B cell (primary cell): Measurements from ENCODE around the gene DECR2.

Experiments used
- EZH2 ChIP-seq: IDR thresholded peaks from 2 replicates; pipeline ENCODE4 v1.6.1; 2012; ENCODE audit warnings: borderline replicate concordance, low read depth, mild to moderate bottlenecking, moderate library complexity, low read length; ENCODE audit not compliant: insufficient read depth, poor library complexity, severe bottlenecking
- TF ChIP-seq, protein P1 (sequence below): fragments of 200-600 bp; IDR thresholded peaks from one replicate; pipeline ENCODE4 v1.8.0; 2022; ENCODE audit warnings: antibody characterized with exemption, mild to moderate bottlenecking

GRCh38 chr16:456891-457483, 55.3 kb downstream of the DECR2 start:
- TF ChIP-seq, protein P1, sequence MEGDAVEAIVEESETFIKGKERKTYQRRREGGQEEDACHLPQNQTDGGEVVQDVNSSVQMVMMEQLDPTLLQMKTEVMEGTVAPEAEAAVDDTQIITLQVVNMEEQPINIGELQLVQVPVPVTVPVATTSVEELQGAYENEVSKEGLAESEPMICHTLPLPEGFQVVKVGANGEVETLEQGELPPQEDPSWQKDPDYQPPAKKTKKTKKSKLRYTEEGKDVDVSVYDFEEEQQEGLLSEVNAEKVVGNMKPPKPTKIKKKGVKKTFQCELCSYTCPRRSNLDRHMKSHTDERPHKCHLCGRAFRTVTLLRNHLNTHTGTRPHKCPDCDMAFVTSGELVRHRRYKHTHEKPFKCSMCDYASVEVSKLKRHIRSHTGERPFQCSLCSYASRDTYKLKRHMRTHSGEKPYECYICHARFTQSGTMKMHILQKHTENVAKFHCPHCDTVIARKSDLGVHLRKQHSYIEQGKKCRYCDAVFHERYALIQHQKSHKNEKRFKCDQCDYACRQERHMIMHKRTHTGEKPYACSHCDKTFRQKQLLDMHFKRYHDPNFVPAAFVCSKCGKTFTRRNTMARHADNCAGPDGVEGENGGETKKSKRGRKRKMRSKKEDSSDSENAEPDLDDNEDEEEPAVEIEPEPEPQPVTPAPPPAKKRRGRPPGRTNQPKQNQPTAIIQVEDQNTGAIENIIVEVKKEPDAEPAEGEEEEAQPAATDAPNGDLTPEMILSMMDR, result no peak
- TF ChIP-seq EZH2, result no peak
